Measurements from ENCODE around the gene SLC4A1. TPM values are rescaled to one million over a fixed set of nuclear protein-coding genes. Genes with fewer than 3 reads are reported as not detected.

The SLC4A1 gene
- total RNA-seq, 1 donor: not detected

GRCh38 chr17:44213403-44214229 is 54.3 kb downstream of the SLC4A1 start:
- no peak for DNase-seq (ENCODE audit: low read depth)
- TF ChIP-seq, protein P1, sequence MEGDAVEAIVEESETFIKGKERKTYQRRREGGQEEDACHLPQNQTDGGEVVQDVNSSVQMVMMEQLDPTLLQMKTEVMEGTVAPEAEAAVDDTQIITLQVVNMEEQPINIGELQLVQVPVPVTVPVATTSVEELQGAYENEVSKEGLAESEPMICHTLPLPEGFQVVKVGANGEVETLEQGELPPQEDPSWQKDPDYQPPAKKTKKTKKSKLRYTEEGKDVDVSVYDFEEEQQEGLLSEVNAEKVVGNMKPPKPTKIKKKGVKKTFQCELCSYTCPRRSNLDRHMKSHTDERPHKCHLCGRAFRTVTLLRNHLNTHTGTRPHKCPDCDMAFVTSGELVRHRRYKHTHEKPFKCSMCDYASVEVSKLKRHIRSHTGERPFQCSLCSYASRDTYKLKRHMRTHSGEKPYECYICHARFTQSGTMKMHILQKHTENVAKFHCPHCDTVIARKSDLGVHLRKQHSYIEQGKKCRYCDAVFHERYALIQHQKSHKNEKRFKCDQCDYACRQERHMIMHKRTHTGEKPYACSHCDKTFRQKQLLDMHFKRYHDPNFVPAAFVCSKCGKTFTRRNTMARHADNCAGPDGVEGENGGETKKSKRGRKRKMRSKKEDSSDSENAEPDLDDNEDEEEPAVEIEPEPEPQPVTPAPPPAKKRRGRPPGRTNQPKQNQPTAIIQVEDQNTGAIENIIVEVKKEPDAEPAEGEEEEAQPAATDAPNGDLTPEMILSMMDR (IDR thresholded peaks at IDR 0.05; ENCODE audit: insufficient read depth, low read depth, low read length): no peak

DNA sequence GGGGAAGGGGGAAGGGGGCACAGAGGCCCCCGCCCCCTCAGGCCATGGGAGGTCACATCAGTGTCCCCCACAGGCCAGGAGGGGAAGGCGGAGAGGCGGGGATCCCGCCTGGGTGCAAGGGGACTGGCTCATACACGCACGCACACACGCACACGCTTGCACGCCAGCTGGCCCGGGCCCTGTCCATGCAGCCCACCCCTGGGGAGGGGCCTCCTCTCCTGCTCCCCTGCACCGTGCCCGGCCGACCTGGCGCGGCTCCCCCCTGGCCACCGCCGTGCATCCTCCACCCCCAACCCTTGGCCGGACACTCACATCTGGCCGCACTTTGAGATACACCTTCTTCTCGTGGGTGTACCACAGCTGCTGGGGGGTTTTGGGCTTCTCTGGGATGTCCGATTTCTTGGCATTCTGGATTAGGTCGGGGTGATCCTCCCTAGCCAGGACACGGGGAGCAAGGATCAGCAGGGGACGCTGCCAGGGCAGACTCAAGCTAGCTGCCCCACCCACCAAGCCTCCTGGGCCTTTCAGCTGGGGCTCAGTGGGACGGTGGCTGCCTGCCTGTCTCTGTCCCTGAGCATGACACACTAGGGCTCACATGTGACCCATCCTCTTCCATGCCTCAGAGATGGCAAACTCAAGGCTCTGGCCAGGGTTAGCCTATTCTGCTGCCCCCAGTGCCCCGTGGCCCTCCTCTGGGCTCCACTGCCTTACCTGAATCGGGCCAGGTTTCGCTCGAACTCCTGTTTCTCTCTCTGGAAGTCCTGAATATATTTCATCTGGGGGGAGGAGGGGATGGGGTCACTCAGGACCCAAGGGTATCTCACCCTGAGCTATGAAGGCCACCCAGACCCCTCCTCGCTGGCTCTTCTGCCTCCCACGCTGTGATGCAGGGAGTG is 55.2 kb downstream of the SLC4A1 start:
- TF ChIP-seq, protein P1 (IDR thresholded peaks at IDR 0.05; ENCODE audit: insufficient read depth, low read depth, low read length): no peak
- no peak overlapping the region for H3K4me3 ChIP-seq (ENCODE audit: low read depth, low read length)
- no peak for DNase-seq (ENCODE audit: low read depth)

More at GRCh38 chr17:44213403-44214229, 54.3 kb downstream of the SLC4A1 start:
- no peak overlapping the region for H3K4me3 ChIP-seq (ENCODE audit: low read depth, low read length)

GRCh38 chr17:44211281-44212265 is 56.4 kb downstream of the SLC4A1 start:
- TF ChIP-seq, protein P1 (IDR thresholded peaks at IDR 0.05; ENCODE audit: insufficient read depth, low read depth, low read length): no peak
- DNase-seq (ENCODE audit: low read depth): no peak
- H3K4me3 ChIP-seq (ENCODE audit: low read depth, low read length): no peak overlapping the region

GRCh38 chr17:44210342-44211192 is 57.4 kb downstream of the SLC4A1 start:
- peak; percentile 91 for DNase-seq (ENCODE audit: low read depth)
- no peak overlapping the region for H3K4me3 ChIP-seq (ENCODE audit: low read depth, low read length)
- TF ChIP-seq, protein P1 (IDR thresholded peaks at IDR 0.05; ENCODE audit: insufficient read depth, low read depth, low read length): peak; percentile 99

- TF ChIP-seq, protein P1 (IDR thresholded peaks at IDR 0.05; ENCODE audit: insufficient read depth, low read depth, low read length): no peak
- no peak overlapping the region for H3K4me3 ChIP-seq (ENCODE audit: low read depth, low read length)
- DNase-seq (ENCODE audit: low read depth): no peak
These were observed 58.1 kb downstream of the SLC4A1 start for GRCh38 chr17:44209786-44210341.

Data from fibroblast of villous mesenchyme (primary cell).